GM21360 (cell line): ENCODE data around the gene COL23A1.

Experiments
- ATAC-seq: cut with Tn5 transposase; IDR thresholded peaks from one replicate; pipeline ENCODE4 v1.9.1; 2021; ENCODE audit warnings: mild to moderate bottlenecking, moderate library complexity; ENCODE audit not compliant: unreplicated experiment

COL23A1 gene

DNA sequence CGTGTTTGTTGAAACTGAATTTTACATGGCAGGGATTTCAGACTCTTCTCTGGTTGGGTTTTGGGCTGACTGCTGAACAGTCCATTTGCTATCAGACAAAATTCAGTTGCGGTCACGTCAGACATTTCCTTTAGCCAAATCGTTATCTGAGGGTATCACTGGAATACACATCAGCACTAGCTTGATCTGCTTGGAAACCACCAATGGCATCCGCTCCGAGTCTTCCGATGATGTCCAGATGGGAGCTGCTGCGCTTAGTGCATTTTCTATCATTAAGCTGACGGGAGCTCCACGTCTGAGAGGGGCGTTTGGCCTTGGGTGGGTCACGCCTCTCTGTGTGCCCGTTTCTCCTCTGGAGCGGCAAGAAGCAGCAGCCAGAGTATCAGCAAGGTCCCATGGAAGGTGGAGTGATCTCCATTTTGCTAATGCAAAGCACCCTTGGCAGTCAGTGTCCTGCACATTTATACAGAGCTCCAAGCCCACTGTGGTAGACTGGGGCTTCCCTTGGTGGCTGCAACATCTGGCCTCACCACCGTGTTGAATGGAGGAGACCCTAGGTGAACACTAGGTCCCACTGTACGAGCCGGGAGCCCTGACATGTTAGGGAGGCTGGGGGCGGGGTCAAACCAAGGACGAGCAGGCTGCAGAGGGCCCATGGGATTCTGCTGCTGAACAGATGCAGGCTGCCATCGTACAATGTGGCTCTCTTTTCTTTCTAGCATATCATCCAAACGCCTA lies 223.0 kb downstream of the COL23A1 start:
- ATAC-seq, result no peak

DNA sequence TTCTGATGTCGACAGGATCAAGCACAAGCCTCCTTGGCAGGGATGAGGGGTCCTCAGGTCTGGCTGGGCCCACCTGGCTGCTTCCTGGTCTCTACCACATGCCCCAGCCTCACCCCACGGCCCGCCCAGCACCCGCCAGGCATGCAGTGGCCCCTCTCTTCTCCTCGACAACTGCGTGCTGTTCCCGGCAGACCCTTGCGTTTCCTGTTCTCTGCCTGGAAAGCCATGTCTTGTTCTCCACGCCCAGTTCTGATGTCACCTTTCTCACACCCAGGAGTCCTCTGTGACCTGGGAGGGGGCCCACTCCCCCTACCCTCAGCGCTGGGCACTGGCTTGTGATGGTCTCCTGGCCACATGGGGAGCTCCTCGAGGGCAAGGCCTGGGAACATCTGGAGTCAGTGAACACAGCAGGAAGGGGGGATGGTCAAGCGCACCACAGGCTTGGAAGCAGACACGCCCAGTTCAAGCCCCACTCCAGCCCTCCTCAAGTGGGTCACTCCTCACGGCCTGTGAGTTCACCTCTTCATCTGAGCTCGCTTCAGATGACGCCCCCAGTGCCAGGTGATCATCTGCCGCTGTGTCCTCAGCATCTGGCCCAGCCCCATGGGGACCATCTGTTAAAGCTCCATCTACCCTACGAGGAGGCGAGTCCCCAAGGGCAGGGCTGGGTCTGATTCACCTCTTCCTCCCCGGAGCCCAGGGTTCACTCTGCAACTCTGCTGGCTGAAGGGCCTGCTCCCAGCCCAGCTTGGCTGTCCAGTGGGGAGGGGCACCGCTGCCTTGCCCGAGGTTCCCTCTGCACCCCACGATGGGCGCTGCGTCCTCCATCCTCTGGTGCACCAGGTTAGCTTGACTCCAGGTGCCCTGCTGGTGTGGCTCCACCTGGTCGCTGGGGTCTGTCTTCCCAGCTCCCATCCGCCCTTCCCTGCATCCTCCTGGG lies 224.4 kb downstream of the COL23A1 start:
- ATAC-seq, result no peak

DNA sequence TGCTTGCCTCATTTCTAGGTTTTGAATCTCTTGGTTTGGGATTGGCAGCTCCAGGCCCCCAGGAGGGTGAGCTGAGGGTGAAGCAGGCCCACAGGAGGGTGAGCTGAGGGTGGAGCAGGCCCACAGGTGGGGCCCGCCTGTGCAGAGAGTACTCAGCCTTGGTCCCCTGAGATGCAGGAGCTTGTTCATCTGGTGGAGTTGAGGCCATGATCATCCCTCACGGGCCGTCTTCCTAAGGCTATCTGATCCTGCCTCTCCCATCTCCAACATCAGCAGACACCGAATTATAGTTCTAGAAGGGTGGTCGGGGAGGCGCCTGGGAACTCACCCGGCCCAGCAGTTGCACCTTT lies 225.9 kb downstream of the COL23A1 start:
- ATAC-seq, result no peak

DNA sequence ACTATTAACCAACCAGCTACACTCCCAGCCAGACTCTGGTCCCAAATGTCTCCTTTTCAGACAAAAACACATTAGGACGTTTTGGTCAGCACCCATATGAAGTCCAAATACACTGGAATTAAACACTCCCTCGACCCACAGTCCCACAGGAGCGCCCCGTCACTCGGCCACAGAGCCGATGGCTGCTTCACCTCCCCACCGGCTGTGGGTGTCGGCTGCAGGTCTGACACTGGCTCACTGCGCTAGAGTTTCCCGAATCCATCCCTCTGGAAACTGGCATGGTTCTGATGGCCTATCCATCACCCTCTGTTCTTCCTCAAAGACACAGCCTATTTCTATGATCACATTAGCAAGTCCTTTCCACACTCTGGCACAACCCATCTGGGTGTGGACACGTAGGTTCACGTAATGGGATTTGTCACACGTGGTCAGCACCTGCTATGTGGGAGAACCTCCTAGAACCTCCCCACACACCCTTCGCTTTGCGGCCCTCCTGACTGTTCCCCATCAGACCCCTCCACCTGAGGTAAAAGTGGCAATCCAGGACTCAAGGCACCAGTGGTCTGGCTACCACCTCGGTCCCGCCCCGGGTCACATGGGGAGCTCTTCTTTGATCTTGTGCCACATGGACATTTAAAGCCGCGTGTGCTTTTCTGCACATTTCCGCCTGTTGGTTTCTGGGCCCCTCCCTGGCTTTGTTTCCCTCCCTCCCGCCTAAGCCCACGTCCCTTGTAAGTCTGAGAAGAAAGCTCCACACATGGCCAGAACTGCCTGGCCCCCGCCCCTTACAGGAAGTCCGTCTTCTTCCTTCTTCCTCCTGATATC lies 226.5 kb downstream of the COL23A1 start:
- ATAC-seq, result no peak

DNA sequence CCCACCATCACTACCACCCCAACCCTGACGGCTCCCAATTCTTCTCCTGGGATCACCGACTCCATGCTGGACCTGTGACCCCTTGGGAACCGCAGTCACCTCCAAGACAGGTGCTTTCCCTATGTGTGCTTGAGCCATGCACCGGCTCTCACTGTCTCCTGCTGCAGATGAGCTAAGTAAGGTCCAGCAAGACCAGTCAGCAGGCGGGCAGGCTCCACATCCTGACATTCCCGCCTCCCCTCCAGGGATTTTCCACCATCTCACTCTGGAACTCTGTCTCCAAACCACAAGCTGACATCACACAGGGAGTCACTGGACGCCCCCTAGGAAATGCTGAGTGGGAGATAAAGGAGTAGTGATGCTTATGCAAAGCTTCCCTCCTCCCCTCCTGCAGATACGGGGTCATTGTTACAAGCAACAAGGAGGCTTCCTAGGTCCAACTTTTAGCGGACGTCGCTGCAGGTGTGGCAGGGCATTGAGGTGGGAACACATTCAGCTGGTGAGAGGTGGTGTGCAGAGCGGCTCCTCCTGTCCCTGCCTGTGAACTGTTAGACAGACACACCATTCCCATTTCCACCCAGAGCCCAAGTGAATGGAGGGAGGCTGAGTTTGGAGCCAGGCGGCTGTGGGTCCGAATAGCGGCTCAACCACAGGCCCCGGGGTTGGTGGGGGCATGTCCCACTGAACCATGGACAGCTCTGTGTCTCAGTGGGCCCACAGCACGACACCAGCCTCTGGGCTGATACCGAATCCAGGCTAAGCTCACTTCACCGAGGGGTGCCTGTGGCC lies 228.3 kb downstream of the COL23A1 start:
- ATAC-seq, result no peak

DNA sequence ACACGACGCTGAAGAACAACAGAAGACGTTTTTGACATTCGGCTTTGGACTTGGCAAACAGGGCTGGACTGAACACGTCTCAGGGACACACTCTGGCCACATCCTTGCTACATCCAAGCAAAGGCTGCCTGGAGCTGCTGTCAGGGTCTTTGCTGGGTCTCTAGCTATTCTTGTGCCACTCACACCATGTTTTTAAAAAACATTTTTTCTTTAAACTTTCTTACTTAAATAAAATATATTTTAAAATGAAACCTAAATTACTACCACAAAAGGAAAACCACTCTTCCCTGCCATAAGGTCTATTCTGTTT lies 229.3 kb downstream of the COL23A1 start:
- no peak for ATAC-seq

DNA sequence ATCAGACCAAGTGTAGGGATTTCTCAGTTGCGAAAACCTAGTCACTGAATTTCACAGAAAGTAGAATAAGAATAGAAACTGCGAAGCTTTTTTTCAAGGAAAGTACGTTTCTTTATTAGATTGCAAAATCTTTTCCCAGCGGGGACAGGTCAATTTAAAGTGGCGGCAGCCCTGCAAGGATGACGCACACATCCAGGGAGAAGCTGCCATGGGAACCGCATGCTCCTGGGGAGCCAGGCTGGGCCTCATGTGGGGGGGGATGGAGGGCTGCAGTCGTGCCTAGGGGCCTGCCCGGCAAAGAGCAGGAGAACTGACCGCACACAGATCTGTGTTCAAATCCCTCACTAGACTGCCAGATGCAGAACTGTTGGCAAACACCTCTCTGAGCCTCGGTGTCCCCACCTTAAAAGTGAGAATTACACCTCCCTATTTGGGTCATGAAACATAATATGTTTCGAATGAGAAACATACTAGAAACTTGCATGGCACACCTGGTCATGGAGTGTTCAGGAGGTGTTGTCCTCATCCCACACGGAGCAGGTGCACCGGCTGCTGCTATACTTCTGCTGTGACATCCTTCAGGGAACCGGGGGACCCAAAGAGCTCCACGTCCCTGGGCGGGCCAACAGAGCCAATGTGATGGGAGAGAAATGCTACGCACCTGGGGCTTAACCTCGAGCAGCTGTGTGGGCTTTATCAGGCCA lies 229.8 kb downstream of the COL23A1 start:
- ATAC-seq, result no peak

DNA sequence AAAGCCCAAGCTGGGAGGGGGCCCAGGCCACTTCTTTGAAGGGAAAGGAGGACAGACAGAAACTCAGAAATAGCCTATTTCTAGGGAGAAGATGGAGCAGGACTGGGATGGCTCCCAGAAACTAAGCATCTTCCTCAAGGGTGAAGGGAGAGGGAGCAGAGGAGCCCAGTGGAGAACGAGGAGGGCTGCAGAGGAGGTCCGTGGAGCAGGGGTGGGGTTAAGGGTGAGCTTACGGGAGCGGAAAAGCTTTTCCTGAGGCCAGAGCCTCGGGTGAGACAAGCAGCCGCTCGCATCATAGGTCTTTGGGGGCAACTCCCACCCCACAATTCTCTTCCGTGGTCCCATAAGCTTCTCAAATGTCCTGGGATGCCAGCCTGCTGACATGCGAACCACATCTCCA lies 230.5 kb downstream of the COL23A1 start:
- no peak for ATAC-seq

DNA sequence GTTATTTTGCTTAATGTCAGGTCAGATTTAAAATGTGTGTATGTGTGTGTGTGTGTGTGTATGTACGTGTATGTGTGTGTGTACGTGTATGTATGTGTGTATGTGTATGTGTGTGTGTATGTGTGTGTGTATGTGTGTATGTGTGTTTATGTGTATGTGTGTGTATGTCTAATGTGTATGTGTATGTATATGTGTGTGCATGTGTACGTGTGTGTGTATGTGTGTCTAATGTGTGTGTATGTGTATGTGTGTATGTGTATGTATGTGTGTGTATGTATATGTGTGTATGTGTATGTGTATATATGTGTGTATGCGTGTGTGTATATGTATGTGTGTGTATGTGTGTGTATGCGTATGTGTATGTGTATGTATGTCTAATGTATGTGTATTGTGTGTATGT lies 232.5 kb downstream of the COL23A1 start:
- no peak for ATAC-seq

DNA sequence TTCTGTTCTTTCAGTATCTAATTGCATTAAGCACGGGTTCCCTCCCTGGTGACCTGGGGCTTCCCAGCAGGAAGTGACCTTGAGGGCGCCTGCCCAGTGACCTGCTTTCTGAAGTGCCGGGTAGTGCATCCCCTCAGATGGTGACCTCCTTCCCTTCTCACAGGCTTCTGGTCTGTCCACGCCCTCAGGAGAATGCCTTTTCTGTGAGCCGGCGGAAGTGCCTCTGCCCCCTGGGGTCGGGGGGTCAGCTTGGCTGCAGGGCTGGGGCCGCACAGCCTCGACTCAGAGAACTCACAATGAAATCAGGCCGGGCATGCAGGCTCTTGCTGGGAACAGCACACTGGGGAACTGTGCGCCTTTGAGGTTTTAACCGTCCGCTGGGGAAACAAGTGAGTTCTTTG lies 233.1 kb downstream of the COL23A1 start:
- ATAC-seq, result no peak

DNA sequence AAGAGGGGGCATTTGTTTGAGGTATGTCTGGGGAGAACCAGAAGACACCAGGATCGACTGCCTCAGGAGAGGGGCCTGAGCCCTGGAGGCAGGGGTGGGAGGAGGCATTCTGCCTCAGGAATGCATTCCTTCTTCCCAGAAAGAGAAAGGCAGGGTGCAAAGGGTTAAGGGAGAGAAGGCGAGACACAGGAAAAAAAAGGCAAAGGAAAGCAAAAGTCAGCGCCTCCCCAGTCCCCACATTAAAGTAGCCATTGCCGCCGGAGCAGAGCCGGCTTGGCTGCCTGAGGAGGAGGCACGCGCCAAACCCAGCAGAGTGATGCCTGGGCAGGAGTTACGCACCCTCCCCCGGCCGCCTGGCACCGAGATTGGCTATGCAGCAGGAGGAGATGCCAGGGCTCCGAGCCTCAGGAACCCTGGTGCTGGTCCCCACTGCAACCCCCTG lies 233.7 kb downstream of the COL23A1 start:
- ATAC-seq, result no peak

DNA sequence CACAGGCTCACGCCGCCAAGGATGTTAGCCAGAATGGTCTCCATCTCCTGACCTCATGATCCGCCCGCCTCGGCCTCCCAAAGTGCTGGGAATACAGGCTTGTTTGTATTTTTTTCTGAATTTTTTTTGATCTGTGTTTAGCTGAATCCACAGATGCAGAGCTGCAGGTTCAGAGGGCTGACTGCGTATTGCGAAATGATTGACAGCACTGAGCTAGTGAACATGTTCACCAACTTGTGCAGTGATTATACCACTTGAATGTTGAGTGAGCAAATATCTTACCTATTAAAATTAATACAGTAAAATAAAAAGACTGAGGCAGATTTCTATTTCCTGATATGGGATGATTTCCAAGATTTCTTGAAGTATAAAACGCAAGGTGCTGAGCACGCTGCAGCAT lies 234.5 kb downstream of the COL23A1 start:
- ATAC-seq, result no peak

DNA sequence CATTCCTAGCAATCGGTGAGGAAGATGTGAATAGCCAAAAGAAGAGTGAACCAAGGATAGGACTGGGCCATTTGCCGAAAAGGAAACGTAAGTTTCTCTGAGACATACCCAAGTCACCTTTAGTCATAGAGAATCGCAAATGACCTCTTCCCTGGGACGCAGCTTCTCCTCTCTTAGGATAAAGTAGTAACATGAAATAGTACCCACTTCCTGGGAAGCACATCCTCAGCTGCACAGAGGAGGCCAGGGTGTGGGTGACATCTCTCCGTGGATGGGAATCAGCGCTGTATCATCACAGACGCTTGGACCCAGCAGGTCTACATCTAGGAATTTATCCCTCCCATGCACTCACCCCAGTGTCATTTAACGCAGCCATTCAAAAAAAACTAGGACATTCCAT lies 236.7 kb downstream of the COL23A1 start:
- no peak for ATAC-seq

DNA sequence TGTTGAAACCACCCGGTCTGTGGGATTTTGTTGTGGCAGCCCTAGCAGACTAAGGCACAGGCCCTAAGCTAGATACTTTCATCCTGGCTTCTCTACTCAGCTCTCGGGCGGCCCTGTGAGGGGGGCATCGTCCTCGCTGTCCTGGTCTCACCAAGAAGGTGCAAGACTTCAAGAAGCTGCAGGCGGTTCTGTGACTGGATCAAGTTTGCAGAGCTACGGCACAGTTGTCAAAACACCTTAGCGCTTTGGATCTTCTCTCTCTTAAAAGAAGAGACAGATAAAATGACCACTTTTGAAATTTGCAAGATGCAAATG lies 238.2 kb downstream of the COL23A1 start:
- no peak for ATAC-seq

DNA sequence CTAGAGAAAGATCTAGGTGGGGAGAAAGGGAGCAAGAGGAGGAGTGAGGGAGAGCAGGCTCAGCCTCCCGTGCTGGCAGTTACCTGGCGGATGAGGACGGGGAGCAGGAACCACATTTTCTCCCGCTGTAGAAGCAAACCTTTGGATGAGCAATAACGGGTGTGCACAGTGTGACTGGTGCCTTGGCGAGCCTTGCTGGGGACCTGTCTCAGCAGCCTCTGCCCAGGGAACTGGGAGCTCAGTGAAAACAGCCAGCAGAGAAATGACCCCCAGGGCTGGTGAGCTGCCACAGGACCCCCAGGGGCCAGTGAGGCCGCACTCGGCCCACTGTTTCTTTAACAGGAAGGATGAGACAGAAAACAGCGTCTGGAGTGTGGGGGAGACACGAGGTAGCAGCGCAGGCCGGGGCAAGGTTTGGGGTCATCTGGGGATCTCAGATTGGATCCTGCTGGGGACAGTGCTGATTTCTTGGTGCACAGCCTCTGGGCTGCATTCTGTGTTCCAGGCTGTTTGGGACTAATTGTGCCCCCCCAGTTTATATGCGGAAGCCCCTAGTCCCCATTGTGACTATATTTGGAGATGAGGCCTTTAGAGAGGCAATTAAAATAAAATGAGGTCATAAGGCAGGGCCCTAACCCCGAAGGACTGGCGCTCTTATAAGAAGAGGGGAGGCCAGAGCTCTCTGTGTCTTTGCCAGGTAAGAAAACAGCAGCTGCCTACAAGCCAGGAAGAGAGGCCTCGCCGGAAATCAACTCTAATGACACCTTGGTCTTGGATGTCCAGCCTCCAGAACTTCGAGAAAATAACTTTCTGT lies 238.8 kb downstream of the COL23A1 start:
- no peak for ATAC-seq

DNA sequence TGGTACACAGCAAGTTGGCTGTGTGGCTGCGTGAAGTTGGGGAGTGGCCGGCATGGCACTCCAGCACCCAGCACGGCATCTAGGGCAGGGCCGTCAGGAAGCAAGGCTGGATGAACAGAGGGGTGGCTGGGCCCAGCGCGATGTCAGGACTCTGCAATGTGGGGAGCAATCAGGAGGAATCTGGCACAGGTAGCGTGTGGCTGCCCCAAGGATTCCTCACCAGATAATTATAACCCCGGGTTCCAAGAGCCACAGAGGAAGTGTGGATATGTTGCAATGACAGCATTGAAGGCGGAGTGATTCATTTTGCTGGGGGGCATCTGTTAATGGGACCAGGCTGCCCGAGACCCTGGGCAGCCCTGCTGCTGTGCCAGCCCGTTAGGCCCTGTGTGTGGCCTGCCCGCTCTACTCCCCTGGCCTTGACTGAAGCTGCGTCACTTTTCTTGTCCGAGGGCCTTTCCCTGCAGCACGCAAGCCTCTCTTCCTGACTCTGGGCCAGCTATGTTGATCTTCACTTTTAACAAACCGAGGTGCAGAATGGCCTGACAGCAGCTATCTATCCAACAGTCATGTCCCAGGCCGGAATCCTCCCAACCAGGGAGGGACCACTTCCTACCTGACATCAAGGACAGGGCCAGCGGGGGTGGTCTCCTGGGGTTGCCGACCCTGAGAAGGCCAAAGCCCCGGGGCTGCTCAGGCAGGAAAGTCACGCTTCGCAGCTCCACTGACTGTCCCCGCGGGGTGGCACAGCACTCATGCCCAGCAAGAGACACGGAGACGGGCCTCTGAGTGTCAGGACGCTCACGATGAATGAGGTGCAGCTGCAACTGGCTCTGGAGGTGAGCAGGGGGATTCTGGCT lies 239.6 kb downstream of the COL23A1 start:
- ATAC-seq, result no peak

DNA sequence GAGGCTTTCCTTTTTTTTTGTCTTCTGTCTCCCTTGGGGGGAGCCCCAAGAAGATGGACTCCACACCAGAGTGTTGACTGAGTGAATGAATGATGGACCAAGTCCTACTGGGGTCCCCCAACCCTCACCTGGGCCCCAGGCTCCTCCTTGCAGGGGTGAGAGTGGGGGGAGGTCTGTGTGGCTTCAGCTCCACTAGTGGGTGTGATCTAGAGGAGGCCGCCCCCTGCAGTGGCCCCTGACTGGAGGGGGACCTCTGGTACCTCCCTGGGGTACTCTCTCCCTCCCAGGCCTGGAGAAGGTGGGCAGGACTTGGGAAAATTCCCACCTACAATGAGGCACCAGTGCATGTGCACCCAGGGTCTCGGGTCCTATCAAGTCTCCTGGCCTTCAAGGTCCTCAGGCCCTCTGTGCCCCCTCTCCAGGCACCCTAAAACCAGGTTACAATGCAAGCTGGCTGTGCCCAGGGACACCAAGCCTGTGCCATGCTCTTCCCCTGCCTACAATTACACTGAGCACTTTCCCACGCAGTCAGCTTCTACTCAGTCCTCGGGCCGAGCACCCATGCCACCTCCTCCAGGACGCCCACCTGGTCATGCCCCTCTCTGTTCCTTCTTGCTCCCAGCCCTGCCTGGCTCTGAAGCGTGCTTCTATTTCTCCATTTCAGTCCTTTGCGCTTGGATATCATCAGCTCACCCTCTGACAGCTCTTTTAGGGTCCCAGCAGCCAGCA lies 240.4 kb downstream of the COL23A1 start:
- ATAC-seq, result no peak

DNA sequence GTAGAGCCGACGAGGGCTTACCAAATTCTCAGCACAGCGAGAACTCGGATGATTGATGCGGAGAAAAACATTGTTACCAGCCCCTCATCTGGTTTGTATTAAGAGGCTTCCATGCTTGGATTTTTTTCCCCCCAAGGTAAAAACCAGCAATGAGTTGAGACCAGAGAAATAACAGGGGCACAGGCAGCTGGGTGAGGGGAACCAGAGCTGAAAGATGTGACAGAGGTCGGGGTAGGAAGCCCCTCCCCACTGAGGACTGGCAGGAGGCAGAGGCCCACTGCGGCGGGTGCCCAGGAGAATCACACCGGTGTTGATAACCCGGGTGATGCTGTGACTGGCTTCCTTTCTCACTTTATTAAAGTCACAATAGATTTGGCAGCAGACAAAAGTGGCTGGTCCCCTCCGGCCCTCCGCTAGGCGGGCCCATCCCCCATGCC lies 241.1 kb downstream of the COL23A1 start:
- no peak for ATAC-seq
